ENCODE data around the gene ZNF777. TPM values are rescaled to one million over a fixed set of nuclear protein-coding genes. Genes with fewer than 3 reads are reported as not detected.
A peak's percentile ranks its signal among the peaks of the same experiment; 100 is the strongest.

The ZNF777 gene
- total RNA-seq: 1 to 10 TPM; 8.7 to 9.7 TPM

GRCh38 chr7:149460493-149461277 lies at the start of gene ZNF777:
Gene ZNF777 (minus strand): TSS chr7:149461062. CDS start chr7:149456022, 5,040 bp downstream.
- intact Hi-C loops (cut with micrococcal nuclease): loop anchor here (1.0 to 2.0 kb wide), 6 partner anchors 37 to 334 kb away; partner anchors contain the start of genes ZNF425, ZNF746 and ZNF783
- Mint-ChIP-seq H3K36me3 (ENCODE audit: low read depth) (peaks cover 4% of the 10 kb centered on the region), H3K27ac (peak within 1 kb of the TSS; percentile 59), H3K4me1 (ENCODE audit: low read depth) (peaks cover 22% of the 10 kb centered on the region), H3K4me3 (peak within 1 kb of the TSS; percentile 80), H3K27me3 (ENCODE audit: low read depth) (peaks cover 3% of the 10 kb centered on the region), H3K9me3 (no peaks in the 10 kb centered on the region)
- peak; percentile 85 for DNase-seq
- CTCF ChIA-PET: interaction anchor here (0.7 to 2.1 kb wide), 11 partner anchors 9 to 266 kb away, joined by 3 to 12 read pairs (median 3); partner anchors contain the start of gene ZNF282

DNA sequence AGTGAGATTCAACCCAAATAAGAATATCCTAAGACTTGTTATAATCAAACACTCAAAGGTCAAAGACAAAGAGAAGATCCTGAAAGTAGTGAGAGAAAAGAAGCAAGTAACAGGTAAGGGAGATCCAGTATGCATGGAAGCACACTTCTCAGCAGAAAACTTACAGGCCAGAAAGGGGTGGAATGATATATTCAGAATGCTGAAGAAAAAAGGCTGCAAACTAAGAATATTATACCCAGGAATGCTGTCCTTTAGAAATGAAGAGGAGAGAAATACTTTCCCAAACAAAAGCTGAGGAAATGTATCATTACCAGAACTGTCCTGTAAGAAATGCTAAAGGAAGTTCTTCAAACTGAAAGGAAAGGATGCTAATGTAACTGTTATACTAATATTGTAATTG lies 49.4 kb upstream of the ZNF777 start:
- Mint-ChIP-seq H3K9me3 (peaks cover 45% of the 10 kb centered on the region), H3K27ac (no peak overlapping the region), H3K4me1 (ENCODE audit: low read depth) (no peaks in the 10 kb centered on the region), H3K36me3 (ENCODE audit: low read depth) (no peaks in the 10 kb centered on the region), H3K27me3 (ENCODE audit: low read depth) (no peaks in the 10 kb centered on the region), H3K4me3 (no peak overlapping the region)
- DNase-seq: no peak
- intact Hi-C loops (cut with micrococcal nuclease): no loop called here
- CTCF ChIA-PET: no interaction called here

- H3K27me3 Mint-ChIP-seq (ENCODE audit: low read depth): no peaks in the 10 kb centered on the region
- DNase-seq: no peak
- no peaks in the 10 kb centered on the region for H3K36me3 Mint-ChIP-seq (ENCODE audit: low read depth)
- CTCF ChIA-PET: no interaction called here
- intact Hi-C loops (cut with micrococcal nuclease): no loop called here
- peaks cover 47% of the 10 kb centered on the region for H3K9me3 Mint-ChIP-seq
- H3K27ac Mint-ChIP-seq: no peak overlapping the region
- H3K4me3 Mint-ChIP-seq: no peak overlapping the region
- H3K4me1 Mint-ChIP-seq (ENCODE audit: low read depth): no peaks in the 10 kb centered on the region
Observed at GRCh38 chr7:149509774-149510173, 48.9 kb upstream of the ZNF777 start.

- H3K36me3 Mint-ChIP-seq (ENCODE audit: low read depth): no peaks in the 10 kb centered on the region
- intact Hi-C loops (cut with micrococcal nuclease): no loop called here
Observed at GRCh38 chr7:149505551-149505950, 44.7 kb upstream of the ZNF777 start.

GRCh38 chr7:149501651-149502050 lies 40.8 kb upstream of the ZNF777 start:
- no peak for DNase-seq
- intact Hi-C loops (cut with micrococcal nuclease): no loop called here
- H3K27ac Mint-ChIP-seq: no peak overlapping the region
- no peak overlapping the region for H3K4me3 Mint-ChIP-seq
- H3K27me3 Mint-ChIP-seq (ENCODE audit: low read depth): peaks cover 2% of the 10 kb centered on the region
- H3K36me3 Mint-ChIP-seq (ENCODE audit: low read depth): no peaks in the 10 kb centered on the region
- CTCF ChIA-PET: no interaction called here
- peaks cover 7% of the 10 kb centered on the region for H3K9me3 Mint-ChIP-seq
- H3K4me1 Mint-ChIP-seq (ENCODE audit: low read depth): peaks cover 2% of the 10 kb centered on the region

More at GRCh38 chr7:149505551-149505950, 44.7 kb upstream of the ZNF777 start:
- no peak overlapping the region for H3K27ac Mint-ChIP-seq
- no peaks in the 10 kb centered on the region for H3K27me3 Mint-ChIP-seq (ENCODE audit: low read depth)
- H3K9me3 Mint-ChIP-seq: peaks cover 22% of the 10 kb centered on the region
- H3K4me3 Mint-ChIP-seq: no peak overlapping the region
- no peak for DNase-seq
- CTCF ChIA-PET: interaction anchor here (0.7 kb wide), 1 partner anchor 736 kb away, joined by 3 read pairs; no protein-coding TSS in a partner anchor
- H3K4me1 Mint-ChIP-seq (ENCODE audit: low read depth): no peaks in the 10 kb centered on the region

DNA sequence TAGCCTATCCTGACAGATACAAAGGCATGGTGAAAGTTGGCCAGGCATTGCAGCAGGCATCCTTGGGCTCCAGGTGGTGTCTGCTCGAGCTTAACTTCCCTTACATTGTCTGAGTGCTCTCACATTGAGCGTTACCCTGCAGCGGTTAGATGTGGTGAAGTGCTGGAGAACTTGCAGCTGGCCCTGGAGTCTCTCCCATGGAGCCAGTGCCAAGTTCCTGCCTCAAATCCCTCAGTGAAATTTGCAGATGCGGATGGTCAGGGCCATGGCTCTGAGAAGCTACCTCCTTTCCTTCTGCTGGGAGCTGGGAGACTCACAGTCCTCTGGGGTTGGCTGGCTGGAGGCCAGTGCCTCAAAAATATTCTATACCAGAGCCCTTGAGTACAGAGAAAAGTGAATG lies 40.0 kb upstream of the ZNF777 start:
- Mint-ChIP-seq H3K4me1 (ENCODE audit: low read depth) (peaks cover 9% of the 10 kb centered on the region), H3K36me3 (ENCODE audit: low read depth) (no peaks in the 10 kb centered on the region), H3K9me3 (peaks cover 7% of the 10 kb centered on the region), H3K27ac (no peak overlapping the region), H3K4me3 (no peak overlapping the region), H3K27me3 (ENCODE audit: low read depth) (peaks cover 2% of the 10 kb centered on the region)
- intact Hi-C loops (cut with micrococcal nuclease): no loop called here
- CTCF ChIA-PET: interaction anchor here (1.2 kb wide), 1 partner anchor 241 kb away, joined by 3 read pairs; no protein-coding TSS in a partner anchor
- no peak for DNase-seq

DNA sequence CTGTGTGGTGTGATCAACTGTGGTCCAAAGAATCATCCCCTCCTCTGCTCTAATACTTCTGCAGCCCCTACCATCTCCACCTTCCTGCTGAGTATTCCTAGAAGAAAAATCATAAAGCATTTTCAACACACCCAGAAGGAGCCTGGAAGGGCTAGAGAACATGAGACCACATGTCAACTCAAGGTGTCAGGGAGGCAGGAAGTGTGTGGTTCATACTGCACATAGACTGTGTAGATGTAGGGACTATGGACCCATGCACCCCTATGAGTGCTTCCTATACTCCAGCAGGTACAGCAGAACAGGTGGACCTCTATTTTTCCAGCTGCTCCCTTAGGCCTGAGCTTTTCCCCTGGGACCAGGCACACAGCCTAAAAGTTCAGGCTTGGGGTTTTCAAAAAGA lies 39.3 kb upstream of the ZNF777 start:
- Mint-ChIP-seq H3K27ac (no peak overlapping the region), H3K4me3 (no peak overlapping the region), H3K27me3 (ENCODE audit: low read depth) (peaks cover 2% of the 10 kb centered on the region), H3K4me1 (ENCODE audit: low read depth) (peaks cover 16% of the 10 kb centered on the region), H3K9me3 (peaks cover 3% of the 10 kb centered on the region), H3K36me3 (ENCODE audit: low read depth) (no peaks in the 10 kb centered on the region)
- CTCF ChIA-PET: interaction anchor here (1.2 kb wide), 2 partner anchors 78 to 242 kb away, joined by 3 read pairs; no protein-coding TSS in a partner anchor
- intact Hi-C loops (cut with micrococcal nuclease): no loop called here
- no peak for DNase-seq

- H3K27me3 Mint-ChIP-seq (ENCODE audit: low read depth): peaks cover 2% of the 10 kb centered on the region
Observed at GRCh38 chr7:149498811-149499210, 37.9 kb upstream of the ZNF777 start.

DNA sequence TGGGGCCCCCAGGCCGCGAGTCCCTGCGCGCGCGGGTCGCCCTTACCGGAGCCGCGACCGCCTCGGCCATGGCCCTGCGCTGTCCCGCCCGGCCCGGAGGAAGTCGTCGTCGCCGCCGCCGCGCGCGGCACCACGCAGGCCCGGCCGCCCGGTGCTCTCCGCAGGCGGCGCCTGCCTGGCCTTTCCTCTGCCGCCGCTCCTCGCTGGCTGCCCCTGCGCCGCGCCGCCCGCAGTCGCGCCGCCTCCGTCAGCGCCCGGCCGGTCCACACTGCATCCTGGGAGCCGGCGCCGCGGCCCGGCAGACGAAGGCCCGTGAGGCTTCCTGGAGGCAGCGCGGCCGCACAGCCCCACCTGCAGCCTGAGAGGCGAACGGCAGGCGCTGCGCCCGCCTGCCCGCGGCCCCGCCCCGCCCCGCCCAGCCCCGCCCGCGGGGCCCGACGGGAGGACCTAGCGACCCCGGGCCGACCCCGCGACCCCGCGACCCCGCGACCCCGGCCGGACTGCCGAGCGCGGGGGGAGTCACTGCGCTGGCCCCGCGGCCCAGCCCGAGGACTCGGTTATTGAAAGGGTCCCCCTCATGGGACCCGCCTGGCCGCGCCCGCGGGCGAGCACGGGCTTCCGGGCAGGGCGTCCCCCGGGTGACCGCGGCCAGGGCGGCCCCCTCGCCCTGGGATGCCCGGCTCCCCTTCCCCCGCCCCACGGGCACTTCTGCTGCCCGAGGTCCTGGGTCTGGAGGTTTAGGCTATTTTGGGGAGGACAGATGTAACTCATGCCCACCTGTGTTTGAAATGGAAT lies 36.8 kb upstream of the ZNF777 start, which contains the start of gene ZNF746:
ZNF746 (minus strand) TSS at position 343 of the 795 bp plus-strand sequence; CDS start at position 70, 273 bp downstream.
- CTCF ChIA-PET: no interaction called here
- peaks cover 24% of the 10 kb centered on the region for H3K4me1 Mint-ChIP-seq (ENCODE audit: low read depth)
- intact Hi-C loops (cut with micrococcal nuclease): loop anchor here (1.0 to 5.0 kb wide), 11 partner anchors 37 to 371 kb away; partner anchors contain the start of genes ZNF212, ZNF398, ZNF425 and ZNF783
- no peaks in the 10 kb centered on the region for H3K9me3 Mint-ChIP-seq
- H3K4me3 Mint-ChIP-seq: peak within 1 kb of the TSS; percentile 93
- peak within 1 kb of the TSS; percentile 90 for H3K27ac Mint-ChIP-seq
- H3K27me3 Mint-ChIP-seq (ENCODE audit: low read depth): peaks cover 2% of the 10 kb centered on the region
- H3K36me3 Mint-ChIP-seq (ENCODE audit: low read depth): peaks cover 4% of the 10 kb centered on the region
- peak; percentile 84 for DNase-seq

More at GRCh38 chr7:149498811-149499210, 37.9 kb upstream of the ZNF777 start:
- Mint-ChIP-seq H3K4me1 (ENCODE audit: low read depth) (peaks cover 21% of the 10 kb centered on the region), H3K4me3 (no peak overlapping the region), H3K36me3 (ENCODE audit: low read depth) (peaks cover 2% of the 10 kb centered on the region), H3K9me3 (no peaks in the 10 kb centered on the region), H3K27ac (no peak overlapping the region)
- DNase-seq: no peak
- intact Hi-C loops (cut with micrococcal nuclease): loop anchor here (1.0 to 5.0 kb wide), 2 partner anchors 126 to 243 kb away; no protein-coding TSS in a partner anchor
- CTCF ChIA-PET: interaction anchor here (1.1 kb wide), 1 partner anchor 164 kb away, joined by 3 read pairs; no protein-coding TSS in a partner anchor

DNA sequence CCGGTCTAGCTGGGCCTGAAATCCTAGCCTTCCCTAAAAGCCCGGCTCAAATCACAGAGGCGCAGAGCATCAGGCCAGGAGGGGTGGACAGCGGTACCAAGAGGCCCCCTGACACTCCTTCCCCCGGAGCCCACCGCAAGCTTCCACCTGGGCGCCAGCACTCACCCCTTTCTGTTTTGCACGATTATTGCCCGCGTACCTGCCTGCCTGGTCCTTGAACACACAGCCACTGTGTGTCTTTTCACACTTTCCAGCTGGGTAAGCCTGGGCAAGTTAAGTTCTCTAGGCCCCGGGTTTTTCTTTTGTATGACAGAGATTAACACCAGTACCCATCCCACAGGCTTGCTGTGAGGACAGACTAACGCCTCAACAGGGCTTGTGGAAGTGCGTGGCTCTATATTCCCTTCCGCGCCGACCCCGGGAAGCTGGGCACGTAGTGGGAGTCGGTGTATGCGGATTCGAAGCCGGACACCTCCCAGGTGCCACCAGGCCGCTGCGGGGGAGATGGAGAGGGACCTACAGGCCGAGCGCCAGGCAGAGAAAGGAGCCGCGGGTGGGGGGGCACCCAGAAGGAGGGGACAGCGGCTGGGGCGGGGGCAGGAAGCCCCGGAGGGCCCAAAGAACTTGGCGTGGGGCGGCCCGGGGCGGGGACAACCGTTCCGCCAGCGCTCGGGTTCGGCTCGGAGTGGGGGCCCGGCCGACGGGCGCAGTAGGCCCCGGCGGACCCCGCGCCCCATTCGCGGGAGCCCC lies 36.0 kb upstream of the ZNF777 start:
- intact Hi-C loops (cut with micrococcal nuclease): loop anchor here (1.0 to 5.0 kb wide), 11 partner anchors 37 to 371 kb away; partner anchors contain the start of genes ZNF212, ZNF398, ZNF425 and ZNF783

More for the DNA sequence above, 36.0 kb upstream of the ZNF777 start:
- peak; percentile 49 for DNase-seq
- Mint-ChIP-seq H3K9me3 (no peaks in the 10 kb centered on the region), H3K4me3 (peak overlapping the region; percentile 93), H3K27ac (peak overlapping the region; percentile 90), H3K4me1 (ENCODE audit: low read depth) (peaks cover 28% of the 10 kb centered on the region), H3K36me3 (ENCODE audit: low read depth) (peaks cover 8% of the 10 kb centered on the region), H3K27me3 (ENCODE audit: low read depth) (peaks cover 2% of the 10 kb centered on the region)
- CTCF ChIA-PET: interaction anchor here (1.4 to 2.1 kb wide), 5 partner anchors 10 to 302 kb away, joined by 3 to 13 read pairs (median 6); partner anchors contain the start of gene ZNF783
